ENCODE results near the gene CFAP52.
"Not testable (repeated sequence)": the region's sequence is repeated elsewhere in the genome, so short reads cannot be mapped to it uniquely, and the experiment has no call there.

CFAP52 gene

GRCh38 chr17:9632741-9633140 is 56.3 kb downstream of the CFAP52 start:
- no peak for DNase-seq (ENCODE audit: extremely low read depth, low read depth)
- no peak for TF ChIP-seq CTCF (IDR thresholded peaks at IDR 0.05; ENCODE audit: low read depth, low read length)

- DNase-seq (ENCODE audit: extremely low read depth, low read depth), result no peak
- no peak for TF ChIP-seq CTCF (IDR thresholded peaks at IDR 0.05; ENCODE audit: low read depth, low read length)
These were observed 58.9 kb downstream of the CFAP52 start for GRCh38 chr17:9635340-9635739.

- no peak for DNase-seq (ENCODE audit: extremely low read depth, low read depth)
- no peak for TF ChIP-seq CTCF (IDR thresholded peaks at IDR 0.05; ENCODE audit: low read depth, low read length)
These were observed 60.1 kb downstream of the CFAP52 start for GRCh38 chr17:9636501-9636900.

- not testable (repeated sequence) for DNase-seq (ENCODE audit: extremely low read depth, low read depth)
These were observed 63.9 kb downstream of the CFAP52 start for GRCh38 chr17:9640388-9640787.

- DNase-seq (ENCODE audit: extremely low read depth, low read depth), result no peak
- no peak for TF ChIP-seq CTCF (IDR thresholded peaks at IDR 0.05; ENCODE audit: low read depth, low read length)
These were observed 67.2 kb downstream of the CFAP52 start for GRCh38 chr17:9643611-9644010.

- TF ChIP-seq CTCF (IDR thresholded peaks at IDR 0.05; ENCODE audit: low read depth, low read length), result no peak
- DNase-seq (ENCODE audit: extremely low read depth, low read depth), result no peak
These were observed 68.7 kb downstream of the CFAP52 start, which contains the start of gene USP43 for GRCh38 chr17:9644910-9645751. TSS of gene USP43 (plus strand) at chr17:9645517. CDS start at chr17:9645633, 116 bp downstream.

- no peak for DNase-seq (ENCODE audit: extremely low read depth, low read depth)
- no peak for TF ChIP-seq CTCF (IDR thresholded peaks at IDR 0.05; ENCODE audit: low read depth, low read length)
These were observed 69.6 kb downstream of the CFAP52 start for GRCh38 chr17:9645851-9646545.
